GM19395 (cell line): ENCODE measurements around the gene NPPB.

Experiments used
- ATAC-seq: cut with Tn5 transposase; IDR thresholded peaks from one replicate; pipeline ENCODE4 v1.9.1; 2021; ENCODE audit warnings: mild to moderate bottlenecking, moderate library complexity; ENCODE audit not compliant: unreplicated experiment

The NPPB gene

DNA sequence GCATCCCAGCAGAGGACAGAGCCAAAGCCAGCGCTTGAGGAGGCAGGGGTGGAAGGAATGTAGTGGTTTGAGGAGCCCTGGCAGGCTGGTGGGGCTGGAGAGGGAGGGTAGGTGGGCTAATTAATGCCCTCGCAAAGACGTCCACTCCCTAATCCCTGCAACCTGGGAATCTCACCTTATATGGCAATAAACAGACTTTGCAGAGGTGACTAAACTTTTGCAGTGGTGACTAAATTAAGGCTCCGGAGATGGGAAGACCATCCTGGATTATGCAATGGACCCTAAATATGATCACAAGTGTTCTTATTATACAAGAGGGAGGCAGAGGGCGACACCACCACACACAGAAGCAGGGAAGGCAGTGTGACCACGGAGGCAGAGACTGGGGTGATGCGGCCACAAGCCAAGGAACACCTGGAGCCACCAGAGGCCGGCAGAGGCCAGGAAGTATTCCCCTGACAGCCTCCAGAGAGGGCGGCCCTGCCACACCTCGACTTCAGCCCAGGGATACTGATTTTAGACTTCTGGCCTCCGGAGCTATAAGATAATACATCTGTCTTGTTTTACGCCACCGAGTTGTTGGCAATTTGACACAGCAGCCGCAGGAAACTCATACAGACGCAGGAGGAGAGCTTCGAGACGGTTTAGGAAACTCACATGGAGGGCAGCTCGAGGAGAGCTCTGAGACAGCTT is 23.1 kb upstream of the NPPB start:
- no peak for ATAC-seq

DNA sequence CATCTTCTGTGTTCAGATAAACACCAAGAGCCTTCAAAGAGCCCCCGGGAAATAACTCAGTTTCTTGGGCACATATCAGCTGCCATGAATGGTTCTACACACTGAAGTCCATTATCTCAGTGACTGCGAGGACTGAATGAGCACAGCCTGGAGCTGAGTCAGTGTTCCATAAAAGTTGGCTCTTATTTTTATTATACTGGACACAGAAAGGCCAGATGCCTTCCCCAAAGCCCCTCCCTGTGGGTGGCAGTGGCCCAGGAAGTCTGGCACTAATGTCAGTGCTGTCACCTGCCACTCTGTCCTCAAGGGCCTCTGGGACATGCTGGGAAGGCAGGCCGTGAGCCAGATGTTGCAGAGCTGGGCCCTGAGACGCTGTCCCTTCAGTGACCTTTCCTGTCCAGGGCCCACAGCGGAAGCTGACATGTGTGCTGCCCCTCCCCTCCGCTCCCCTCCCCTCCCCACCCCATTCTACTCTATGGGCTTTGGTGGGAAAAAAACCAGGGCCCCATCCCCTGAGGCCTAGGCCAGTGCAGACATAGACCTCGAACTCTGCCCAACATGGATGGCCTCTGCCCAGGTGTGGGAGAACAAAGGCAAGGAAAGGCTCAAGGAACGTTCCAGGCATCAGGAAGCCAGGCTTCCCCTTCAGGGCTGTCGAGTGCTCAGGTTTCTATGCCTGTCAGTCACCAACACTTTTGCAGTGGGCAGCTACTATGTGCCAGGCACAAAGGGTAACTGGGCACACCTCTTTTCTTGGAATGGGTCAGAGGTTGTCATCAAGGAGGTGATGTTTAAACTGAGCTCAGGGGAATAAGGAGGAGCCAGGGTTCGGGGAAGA is 22.4 kb upstream of the NPPB start:
- no peak for ATAC-seq

- ATAC-seq = no peak
These were observed 21.4 kb upstream of the NPPB start for GRCh38 chr1:11880181-11880575.

GRCh38 chr1:11879311-11880180 is 20.8 kb upstream of the NPPB start:
- ATAC-seq = no peak

- no peak for ATAC-seq
These were observed 20.1 kb upstream of the NPPB start for GRCh38 chr1:11878891-11879190.

- no peak for ATAC-seq
These were observed 19.5 kb upstream of the NPPB start for GRCh38 chr1:11878081-11878890.

- no peak for ATAC-seq
These were observed 18.3 kb upstream of the NPPB start for GRCh38 chr1:11877074-11877473.

DNA sequence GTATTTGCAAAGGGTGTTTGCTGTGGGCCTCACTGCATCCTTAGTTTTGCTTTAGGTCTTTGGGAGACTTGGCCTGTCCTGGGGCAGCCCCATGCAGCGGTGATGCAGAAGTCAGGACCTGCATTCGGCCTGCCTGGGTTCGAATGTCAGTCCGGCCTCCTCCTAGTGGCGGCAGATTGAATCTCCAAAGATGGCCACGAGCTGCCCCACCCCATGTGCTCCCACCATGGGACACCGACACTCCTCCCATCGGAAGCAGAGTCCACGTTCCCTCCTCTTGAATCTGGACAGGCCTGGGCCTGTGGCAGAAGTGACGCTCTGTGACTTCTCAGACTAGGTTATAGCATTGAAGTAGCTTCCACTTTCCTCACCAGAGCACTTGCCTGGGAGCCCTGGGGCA is 16.3 kb upstream of the NPPB start:
- no peak for ATAC-seq

GRCh38 chr1:11874624-11875023 is 15.9 kb upstream of the NPPB start:
- ATAC-seq = no peak

- ATAC-seq = no peak
These were observed 15.5 kb upstream of the NPPB start for GRCh38 chr1:11874258-11874562.

GRCh38 chr1:11873395-11874257 is 14.9 kb upstream of the NPPB start:
- no peak for ATAC-seq

DNA sequence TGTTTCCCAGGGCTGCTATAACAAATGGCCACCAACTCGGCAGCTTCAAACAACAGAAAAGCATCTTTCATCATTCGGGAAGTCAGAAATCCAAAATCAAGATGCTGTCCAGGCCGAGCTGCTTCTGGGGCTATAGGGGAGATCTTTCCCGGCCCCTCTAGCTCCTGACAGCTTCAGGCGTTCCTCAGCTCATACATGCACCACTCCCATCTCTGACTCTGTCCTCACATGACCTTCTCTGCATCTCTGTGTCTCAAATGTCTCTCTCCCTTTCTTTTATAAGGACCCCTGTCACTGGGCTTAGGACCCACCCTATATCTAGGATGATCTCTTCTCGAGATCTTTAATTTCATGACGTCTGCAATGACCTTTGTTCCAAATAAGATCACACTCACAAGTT is 13.8 kb upstream of the NPPB start:
- ATAC-seq = no peak

DNA sequence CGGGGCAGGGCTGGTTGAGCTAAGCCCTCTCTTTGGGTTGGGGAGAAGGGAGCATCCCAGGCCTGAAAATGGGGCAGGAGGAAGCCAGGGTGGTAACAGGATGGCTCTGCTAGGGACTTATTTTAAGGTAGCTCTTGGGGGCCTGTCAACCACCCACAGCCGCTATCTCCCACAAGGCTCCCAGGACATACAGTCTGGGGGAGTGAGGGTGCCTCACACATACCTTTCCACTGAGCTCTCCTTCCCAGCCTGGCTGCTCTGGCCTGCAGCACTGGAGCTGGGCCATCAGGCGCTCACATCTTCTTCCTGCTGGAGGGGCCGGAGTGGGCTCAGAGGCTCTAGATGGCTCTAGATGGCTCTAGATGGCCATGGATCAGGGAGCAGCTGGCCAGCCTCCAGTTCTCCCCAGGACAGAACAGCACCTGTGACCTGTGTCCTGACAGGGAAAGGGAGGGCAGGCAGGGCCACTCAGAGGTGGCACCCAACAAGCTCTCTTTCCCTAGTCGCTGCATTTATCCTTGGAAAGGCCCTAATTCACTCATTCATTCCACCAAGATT is 11.0 kb upstream of the NPPB start:
- ATAC-seq = no peak

DNA sequence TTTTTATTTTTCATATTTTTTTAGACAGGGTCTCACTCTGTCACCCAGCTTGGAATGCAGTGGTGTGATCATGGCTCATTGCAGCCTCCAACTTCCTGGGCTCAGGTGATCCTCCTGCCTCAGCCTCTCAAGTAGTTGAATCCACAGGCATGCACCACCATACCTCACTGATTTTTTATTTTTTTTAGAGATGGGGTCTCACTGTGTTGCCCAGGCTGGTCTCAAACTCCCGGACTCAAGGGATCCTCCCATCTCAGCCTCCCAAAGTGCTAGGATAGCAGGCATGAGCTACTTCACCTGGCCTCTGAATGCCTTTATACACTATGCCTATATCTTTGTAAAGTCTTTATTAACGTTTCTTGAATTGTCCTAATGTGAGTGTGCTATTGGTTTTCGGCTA is 10.4 kb upstream of the NPPB start:
- no peak for ATAC-seq

GRCh38 chr1:11868331-11868980 is 9.7 kb upstream of the NPPB start:
- ATAC-seq = no peak

- no peak for ATAC-seq
These were observed 4.1 kb upstream of the NPPB start for GRCh38 chr1:11862890-11863289.

GRCh38 chr1:11860587-11860986 is 1.8 kb upstream of the NPPB start:
- no peak for ATAC-seq

DNA sequence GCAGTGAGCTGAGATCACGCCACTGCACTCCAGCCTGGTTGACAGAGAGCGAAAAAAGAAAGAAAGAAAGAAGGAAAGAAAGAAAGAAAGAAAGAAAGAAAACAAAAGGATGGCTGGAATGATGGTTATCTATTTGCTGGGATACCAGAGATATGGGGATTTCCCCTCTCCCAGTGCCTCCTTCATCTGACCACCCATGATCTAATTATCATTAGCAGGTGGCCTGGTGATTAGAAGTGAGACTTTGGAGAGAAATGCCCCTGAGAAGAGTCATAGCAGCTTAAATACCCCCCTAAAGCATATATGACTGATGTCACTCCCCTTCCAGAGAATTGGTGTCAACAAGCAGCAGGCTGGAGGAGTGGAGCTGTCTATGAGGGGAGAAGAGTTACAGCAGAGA is 1.3 kb upstream of the NPPB start:
- ATAC-seq = no peak
